ENCODE measurements around the gene AHI1. TPM values are rescaled to one million over a fixed set of nuclear protein-coding genes. Genes with fewer than 3 reads are reported as not detected.

AHI1 gene
- total and polyA plus RNA-seq, 2 of the 13 experiments (the other 11 are each of a cell fraction or from before 2014, with no cell fraction given) = 7.2 to 18.6 TPM

DNA sequence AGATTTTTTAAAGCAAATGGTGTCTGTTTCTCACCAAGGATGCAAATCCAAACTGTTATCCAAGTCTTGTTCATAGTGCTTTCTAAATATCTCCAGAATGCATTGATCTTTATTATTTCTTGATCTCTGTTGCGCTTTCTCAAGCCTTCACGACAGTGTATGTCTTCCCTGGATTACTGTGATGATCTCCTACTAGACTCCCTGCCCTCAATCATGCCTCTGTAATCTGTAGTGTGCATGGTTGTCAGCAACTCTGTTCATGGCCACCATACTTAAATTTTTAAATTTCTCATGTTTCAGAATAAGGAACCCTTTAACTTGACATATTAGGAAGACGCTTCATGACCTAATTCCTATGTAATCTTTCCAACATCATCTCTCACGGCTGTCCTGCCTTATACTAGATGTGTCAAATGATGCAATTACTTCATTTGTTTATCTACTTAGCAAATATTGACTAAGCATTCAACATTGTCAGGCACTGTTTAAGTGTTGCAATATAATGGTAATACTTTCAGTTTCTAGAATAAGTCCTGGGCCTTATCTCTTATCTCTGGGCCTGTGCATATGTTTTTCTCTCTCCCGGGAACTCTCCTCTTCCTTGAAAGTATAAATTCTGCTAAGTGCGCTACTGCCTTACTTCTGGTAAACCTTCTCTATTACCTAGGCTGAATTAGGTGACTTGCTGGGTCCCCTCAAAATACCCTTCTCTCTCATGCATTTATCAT is 25.6 kb upstream of the AHI1 start (continued):
- TF ChIP-seq ZNF350 (CRISPR knock-in tag; IDR thresholded peaks at IDR 0.05; ENCODE audit: borderline replicate concordance, low read depth) (no peak), MYC (CRISPR knock-in tag; IDR thresholded peaks at IDR 0.05; ENCODE audit: borderline replicate concordance) (no peak), HNF4G (IDR thresholded peaks at IDR 0.05; ENCODE audit: borderline replicate concordance, low read depth, low read length) (no peak), HNF4G (CRISPR knock-in tag; IDR thresholded peaks at IDR 0.05; ENCODE audit: borderline replicate concordance, low read depth) (no peak), PHF5A (CRISPR knock-in tag; IDR thresholded peaks at IDR 0.05; ENCODE audit: low read depth, unreplicated experiment) (no peak), TARDBP (CRISPR knock-in tag; IDR thresholded peaks at IDR 0.05) (no peak), ZNF670 (CRISPR knock-in tag; IDR thresholded peaks at IDR 0.05; ENCODE audit: borderline replicate concordance) (no peak), ZNF101 (CRISPR knock-in tag; IDR thresholded peaks at IDR 0.05; ENCODE audit: borderline replicate concordance, low read depth) (no peak), CCAR2 (optimal IDR thresholded peaks at IDR 0.05; ENCODE audit: low read depth, low read length) (no peak), ZNF263 (CRISPR knock-in tag; IDR thresholded peaks at IDR 0.05) (no peak), GATAD2A (CRISPR knock-in tag; IDR thresholded peaks at IDR 0.05) (peak; percentile 96), MIER2 (CRISPR knock-in tag; IDR thresholded peaks at IDR 0.05) (no peak), KLF11 (CRISPR knock-in tag; IDR thresholded peaks at IDR 0.05) (no peak), RFXAP (CRISPR knock-in tag; IDR thresholded peaks at IDR 0.05; ENCODE audit: borderline replicate concordance) (no peak), ZNF383 (CRISPR knock-in tag; IDR thresholded peaks at IDR 0.05; ENCODE audit: borderline replicate concordance) (no peak), HDAC2 (CRISPR knock-in tag; IDR thresholded peaks at IDR 0.05) (no peak), TAF15 (IDR thresholded peaks at IDR 0.05; ENCODE audit: low read depth, low read length, poor library complexity, severe bottlenecking) (no peak), STAG1 (CRISPR knock-in tag; IDR thresholded peaks at IDR 0.05) (no peak), CCDC6 (CRISPR knock-in tag; IDR thresholded peaks at IDR 0.05) (no peak)
- TF ChIP-seq, protein P1, sequence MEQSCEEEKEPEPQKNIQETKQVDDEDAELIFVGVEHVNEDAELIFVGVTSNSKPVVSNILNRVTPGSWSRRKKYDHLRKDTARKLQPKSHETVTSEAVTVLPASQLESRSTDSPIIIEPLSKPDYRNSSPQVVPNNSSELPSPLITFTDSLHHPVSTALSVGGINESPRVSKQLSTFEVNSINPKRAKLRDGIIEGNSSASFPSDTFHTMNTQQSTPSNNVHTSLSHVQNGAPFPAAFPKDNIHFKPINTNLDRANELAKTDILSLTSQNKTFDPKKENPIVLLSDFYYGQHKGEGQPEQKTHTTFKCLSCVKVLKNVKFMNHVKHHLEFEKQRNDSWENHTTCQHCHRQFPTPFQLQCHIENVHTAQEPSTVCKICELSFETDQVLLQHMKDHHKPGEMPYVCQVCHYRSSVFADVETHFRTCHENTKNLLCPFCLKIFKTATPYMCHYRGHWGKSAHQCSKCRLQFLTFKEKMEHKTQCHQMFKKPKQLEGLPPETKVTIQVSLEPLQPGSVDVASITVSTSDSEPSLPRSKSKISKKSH (CRISPR knock-in tag; IDR thresholded peaks at IDR 0.05; ENCODE audit: borderline replicate concordance) = no peak
- TF ChIP-seq, protein P2, sequence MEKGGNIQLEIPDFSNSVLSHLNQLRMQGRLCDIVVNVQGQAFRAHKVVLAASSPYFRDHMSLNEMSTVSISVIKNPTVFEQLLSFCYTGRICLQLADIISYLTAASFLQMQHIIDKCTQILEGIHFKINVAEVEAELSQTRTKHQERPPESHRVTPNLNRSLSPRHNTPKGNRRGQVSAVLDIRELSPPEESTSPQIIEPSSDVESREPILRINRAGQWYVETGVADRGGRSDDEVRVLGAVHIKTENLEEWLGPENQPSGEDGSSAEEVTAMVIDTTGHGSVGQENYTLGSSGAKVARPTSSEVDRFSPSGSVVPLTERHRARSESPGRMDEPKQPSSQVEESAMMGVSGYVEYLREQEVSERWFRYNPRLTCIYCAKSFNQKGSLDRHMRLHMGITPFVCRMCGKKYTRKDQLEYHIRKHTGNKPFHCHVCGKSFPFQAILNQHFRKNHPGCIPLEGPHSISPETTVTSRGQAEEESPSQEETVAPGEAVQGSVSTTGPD (CRISPR knock-in tag; IDR thresholded peaks at IDR 0.05) = no peak
- TF ChIP-seq, protein P3, sequence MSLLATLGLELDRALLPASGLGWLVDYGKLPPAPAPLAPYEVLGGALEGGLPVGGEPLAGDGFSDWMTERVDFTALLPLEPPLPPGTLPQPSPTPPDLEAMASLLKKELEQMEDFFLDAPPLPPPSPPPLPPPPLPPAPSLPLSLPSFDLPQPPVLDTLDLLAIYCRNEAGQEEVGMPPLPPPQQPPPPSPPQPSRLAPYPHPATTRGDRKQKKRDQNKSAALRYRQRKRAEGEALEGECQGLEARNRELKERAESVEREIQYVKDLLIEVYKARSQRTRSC (CRISPR knock-in tag; IDR thresholded peaks at IDR 0.05; ENCODE audit: low read depth) = no peak
- TF ChIP-seq, protein P4, sequence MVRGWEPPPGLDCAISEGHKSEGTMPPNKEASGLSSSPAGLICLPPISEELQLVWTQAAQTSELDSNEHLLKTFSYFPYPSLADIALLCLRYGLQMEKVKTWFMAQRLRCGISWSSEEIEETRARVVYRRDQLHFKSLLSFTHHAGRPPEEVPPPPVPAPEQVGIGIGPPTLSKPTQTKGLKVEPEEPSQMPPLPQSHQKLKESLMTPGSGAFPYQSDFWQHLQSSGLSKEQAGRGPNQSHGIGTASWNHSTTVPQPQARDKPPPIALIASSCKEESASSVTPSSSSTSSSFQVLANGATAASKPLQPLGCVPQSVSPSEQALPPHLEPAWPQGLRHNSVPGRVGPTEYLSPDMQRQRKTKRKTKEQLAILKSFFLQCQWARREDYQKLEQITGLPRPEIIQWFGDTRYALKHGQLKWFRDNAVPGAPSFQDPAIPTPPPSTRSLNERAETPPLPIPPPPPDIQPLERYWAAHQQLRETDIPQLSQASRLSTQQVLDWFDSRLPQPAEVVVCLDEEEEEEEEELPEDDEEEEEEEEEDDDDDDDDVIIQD (CRISPR knock-in tag; IDR thresholded peaks at IDR 0.05; ENCODE audit: low read depth) = no peak
- TF ChIP-seq, protein P5, sequence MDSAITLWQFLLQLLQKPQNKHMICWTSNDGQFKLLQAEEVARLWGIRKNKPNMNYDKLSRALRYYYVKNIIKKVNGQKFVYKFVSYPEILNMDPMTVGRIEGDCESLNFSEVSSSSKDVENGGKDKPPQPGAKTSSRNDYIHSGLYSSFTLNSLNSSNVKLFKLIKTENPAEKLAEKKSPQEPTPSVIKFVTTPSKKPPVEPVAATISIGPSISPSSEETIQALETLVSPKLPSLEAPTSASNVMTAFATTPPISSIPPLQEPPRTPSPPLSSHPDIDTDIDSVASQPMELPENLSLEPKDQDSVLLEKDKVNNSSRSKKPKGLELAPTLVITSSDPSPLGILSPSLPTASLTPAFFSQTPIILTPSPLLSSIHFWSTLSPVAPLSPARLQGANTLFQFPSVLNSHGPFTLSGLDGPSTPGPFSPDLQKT (CRISPR knock-in tag; IDR thresholded peaks at IDR 0.05; ENCODE audit: borderline replicate concordance) = no peak
